Measurements from ENCODE around the gene SPEM2. TPM values are rescaled to one million over a fixed set of nuclear protein-coding genes. Genes with fewer than 3 reads are reported as not detected.
A peak's percentile ranks its signal among the peaks of the same experiment; 100 is the strongest.

Gene SPEM2
- total RNA-seq, 1 experiment from 2014 or later = not detected

GRCh38 chr17:7421186-7421585 is 4.2 kb upstream of the SPEM2 start:
- no peak for DNase-seq (ENCODE audit: low read depth)

- no peak for DNase-seq (ENCODE audit: low read depth)
Measured at GRCh38 chr17:7423679-7424078, 1.7 kb upstream of the SPEM2 start.

- no peak for DNase-seq (ENCODE audit: low read depth)
Measured at GRCh38 chr17:7425756-7426155, 340 bp downstream of the SPEM2 start.

GRCh38 chr17:7426203-7426863 is 917 bp downstream of the SPEM2 start:
- no peak for DNase-seq (ENCODE audit: low read depth)

GRCh38 chr17:7426896-7427489 is 1.6 kb downstream of the SPEM2 start:
- no peak for DNase-seq (ENCODE audit: low read depth)

GRCh38 chr17:7427549-7427948 is 2.1 kb downstream of the SPEM2 start:
- no peak for DNase-seq (ENCODE audit: low read depth)

GRCh38 chr17:7428557-7428956 is 3.1 kb downstream of the SPEM2 start, which contains the start of gene SPEM3:
SPEM3 (plus strand) TSS chr17:7428857; CDS start chr17:7428903, 46 bp downstream.
- no peak for DNase-seq (ENCODE audit: low read depth)

- no peak for DNase-seq (ENCODE audit: low read depth)
Measured at GRCh38 chr17:7429722-7430121, 4.3 kb downstream of the SPEM2 start.

GRCh38 chr17:7431231-7431630 is 5.8 kb downstream of the SPEM2 start:
- DNase-seq (ENCODE audit: low read depth) = no peak

- no peak for DNase-seq (ENCODE audit: low read depth)
Measured at GRCh38 chr17:7432296-7432695, 6.9 kb downstream of the SPEM2 start.

- DNase-seq (ENCODE audit: low read depth) = no peak
Measured at GRCh38 chr17:7435676-7436555, 10.5 kb downstream of the SPEM2 start.

- peak; percentile 74 for DNase-seq (ENCODE audit: low read depth)
Measured at GRCh38 chr17:7436556-7437368, 11.3 kb downstream of the SPEM2 start.

GRCh38 chr17:7437369-7437863 is 12.0 kb downstream of the SPEM2 start:
- no peak for DNase-seq (ENCODE audit: low read depth)

GRCh38 chr17:7437950-7438614 is 12.7 kb downstream of the SPEM2 start:
- DNase-seq (ENCODE audit: low read depth) = peak; percentile 59

GRCh38 chr17:7438656-7439460 is 13.4 kb downstream of the SPEM2 start:
- DNase-seq (ENCODE audit: low read depth) = no peak

GRCh38 chr17:7439462-7440112 is 14.2 kb downstream of the SPEM2 start, which contains the start of gene FGF11:
FGF11 (plus strand) TSS chr17:7439512; CDS start chr17:7439621, 109 bp downstream.
- DNase-seq (ENCODE audit: low read depth) = no peak

- DNase-seq (ENCODE audit: low read depth) = peak; percentile 42
Measured at GRCh38 chr17:7440113-7440833, 14.9 kb downstream of the SPEM2 start.

- DNase-seq (ENCODE audit: low read depth) = peak; percentile 62
Measured at GRCh38 chr17:7440834-7441195, 15.4 kb downstream of the SPEM2 start.

- no peak for DNase-seq (ENCODE audit: low read depth)
Measured at GRCh38 chr17:7441266-7441665, 15.8 kb downstream of the SPEM2 start.
